ENCODE results near the gene EIF5AL1.

Gene EIF5AL1

DNA sequence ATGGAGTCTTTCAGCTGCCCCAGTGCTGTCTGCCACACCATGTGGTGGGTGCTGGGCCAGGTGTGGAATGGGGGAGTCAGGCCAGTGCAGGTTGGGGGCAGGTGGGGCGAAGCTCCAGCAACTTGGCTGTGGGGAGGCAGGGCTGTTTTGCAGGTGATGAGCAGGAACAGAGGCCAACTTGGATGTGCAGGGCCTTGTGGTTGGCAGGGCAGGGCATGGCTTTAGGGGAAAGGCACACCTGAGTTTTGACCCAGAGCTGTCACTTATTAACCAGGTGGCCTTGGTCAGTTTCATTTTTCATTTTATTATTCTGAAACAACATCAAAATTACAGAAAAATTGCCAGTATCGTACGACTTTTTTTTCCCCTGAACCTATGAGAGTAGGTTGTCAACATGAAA lies 48.9 kb downstream of the EIF5AL1 start:
- DNase-seq, result no peak

DNA sequence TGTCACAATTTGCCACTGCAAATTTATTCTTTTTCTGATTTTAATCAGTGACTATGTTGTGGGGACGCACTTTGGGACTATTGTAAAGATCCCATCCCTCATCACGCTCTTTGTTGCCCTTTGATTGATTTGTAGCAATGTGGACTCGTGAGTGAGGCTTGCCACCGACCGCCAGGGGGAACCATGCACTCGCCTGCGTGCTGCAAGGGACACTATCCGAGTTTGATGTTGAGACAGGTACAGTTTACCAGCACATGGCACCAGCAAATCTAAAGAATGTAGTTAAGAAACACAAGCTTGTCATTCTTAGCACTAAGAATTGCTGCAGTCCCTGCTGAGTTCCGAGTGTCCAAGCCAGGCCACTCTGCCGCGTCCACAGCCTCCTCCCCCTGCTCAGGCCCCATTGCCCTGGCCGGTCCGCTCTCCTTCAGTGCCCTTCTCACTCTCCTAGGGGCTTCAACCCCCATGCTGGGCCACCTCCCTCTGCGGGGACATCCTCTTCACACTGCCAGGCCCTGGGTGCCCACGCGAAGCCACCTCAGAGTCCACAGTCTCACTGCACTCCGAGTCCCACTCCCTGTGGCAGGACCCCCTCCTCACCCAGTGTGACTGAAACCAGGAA lies 49.9 kb downstream of the EIF5AL1 start:
- peak; percentile 62 for DNase-seq

DNA sequence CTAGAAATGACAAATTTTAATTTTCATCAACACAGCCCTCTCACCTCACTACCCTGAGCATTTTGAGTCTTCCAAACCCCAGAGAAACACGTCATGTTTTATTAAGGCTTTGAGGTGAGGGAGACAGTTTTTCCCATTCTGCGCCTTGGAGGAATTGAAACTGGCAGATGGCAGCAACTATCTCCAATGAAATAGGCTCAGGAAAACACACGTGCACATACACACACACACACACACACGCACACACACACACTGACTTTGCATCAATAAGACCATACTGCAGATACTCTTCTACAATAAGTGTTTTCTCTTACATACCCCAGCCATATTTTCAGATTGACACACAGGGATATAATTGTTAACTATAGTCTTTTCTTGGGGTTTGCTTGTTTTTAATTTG lies 51.1 kb downstream of the EIF5AL1 start:
- DNase-seq, result no peak

Measured in hematopoietic multipotent progenitor cell treated with erythropoietin and hydrocortisone succinate and interleukin-3 and kit ligand, for 8 days (in vitro differentiated cells).